ENCODE results near the gene ARHGAP8.

DNA sequence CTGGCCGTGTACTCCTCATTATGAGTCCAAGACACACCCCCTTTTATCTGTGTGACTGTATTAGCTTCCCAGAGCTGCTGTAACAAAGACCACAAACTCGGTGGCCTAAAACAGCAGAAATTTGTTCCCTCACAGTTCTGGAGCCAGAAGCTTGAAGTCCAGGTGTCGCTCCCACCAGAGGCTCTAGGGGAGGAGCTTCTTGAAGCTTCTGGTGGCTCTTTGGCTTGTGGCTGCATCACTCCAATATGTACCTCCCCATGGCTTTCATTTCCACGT lies 47.4 kb upstream of the ARHGAP8 start:
- TF ChIP-seq, protein P1, sequence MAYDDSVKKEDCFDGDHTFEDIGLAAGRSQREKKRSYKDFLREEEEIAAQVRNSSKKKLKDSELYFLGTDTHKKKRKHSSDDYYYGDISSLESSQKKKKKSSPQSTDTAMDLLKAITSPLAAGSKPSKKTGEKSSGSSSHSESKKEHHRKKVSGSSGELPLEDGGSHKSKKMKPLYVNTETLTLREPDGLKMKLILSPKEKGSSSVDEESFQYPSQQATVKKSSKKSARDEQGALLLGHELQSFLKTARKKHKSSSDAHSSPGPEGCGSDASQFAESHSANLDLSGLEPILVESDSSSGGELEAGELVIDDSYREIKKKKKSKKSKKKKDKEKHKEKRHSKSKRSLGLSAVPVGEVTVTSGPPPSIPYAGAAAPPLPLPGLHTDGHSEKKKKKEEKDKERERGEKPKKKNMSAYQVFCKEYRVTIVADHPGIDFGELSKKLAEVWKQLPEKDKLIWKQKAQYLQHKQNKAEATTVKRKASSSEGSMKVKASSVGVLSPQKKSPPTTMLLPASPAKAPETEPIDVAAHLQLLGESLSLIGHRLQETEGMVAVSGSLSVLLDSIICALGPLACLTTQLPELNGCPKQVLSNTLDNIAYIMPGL (CRISPR knock-in tag; IDR thresholded peaks at IDR 0.05; ENCODE audit: borderline replicate concordance), result no peak
- no peak for TF ChIP-seq CEBPB (IDR thresholded peaks at IDR 0.05)

Data from A549 (cell line).